GM21825 (cell line): ENCODE measurements around the gene ZNF143.
"Not testable (repeated sequence)": the region's sequence is repeated elsewhere in the genome, so short reads cannot be mapped to it uniquely, and the experiment has no call there.

ENCODE experiments used
- ATAC-seq: cut with Tn5 transposase; IDR thresholded peaks from one replicate; pipeline ENCODE4 v1.9.1; 2021; ENCODE audit warnings: mild to moderate bottlenecking, moderate library complexity; ENCODE audit not compliant: unreplicated experiment

ZNF143 gene

DNA sequence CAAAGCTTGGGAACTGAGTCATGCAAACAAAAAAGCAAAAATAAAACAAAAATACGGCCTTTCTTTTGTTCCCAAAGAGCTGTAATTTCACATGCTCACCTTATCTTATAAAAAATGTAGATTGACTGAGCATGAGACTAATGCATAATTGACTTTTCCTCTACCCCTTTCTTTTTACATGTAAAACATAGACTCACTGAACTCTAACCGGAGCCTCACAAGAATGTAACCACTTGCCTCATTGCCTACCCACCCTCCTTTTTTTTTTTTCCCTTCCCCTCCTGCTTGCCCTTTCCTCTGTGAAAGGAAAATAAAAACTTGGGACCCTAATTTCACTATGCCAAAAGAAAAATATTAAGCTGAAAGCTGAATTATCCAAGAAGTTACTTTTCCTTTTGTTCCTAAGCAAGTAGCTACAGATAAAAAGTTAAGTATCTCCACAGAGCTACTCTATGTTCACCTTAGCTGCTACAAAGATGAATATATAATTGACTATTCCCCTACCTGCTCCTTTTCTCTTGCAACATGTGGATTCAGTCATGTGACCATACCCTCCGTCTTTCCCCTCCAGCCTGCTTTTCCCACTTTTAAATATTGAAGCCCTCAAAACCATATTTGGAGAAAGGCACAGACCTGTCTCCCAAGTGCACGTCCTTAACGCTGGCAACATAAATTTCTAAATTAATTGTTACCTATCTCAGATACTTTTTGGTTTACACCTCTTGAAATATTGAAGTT lies 73.1 kb downstream of the ZNF143 start:
- ATAC-seq, result no peak

DNA sequence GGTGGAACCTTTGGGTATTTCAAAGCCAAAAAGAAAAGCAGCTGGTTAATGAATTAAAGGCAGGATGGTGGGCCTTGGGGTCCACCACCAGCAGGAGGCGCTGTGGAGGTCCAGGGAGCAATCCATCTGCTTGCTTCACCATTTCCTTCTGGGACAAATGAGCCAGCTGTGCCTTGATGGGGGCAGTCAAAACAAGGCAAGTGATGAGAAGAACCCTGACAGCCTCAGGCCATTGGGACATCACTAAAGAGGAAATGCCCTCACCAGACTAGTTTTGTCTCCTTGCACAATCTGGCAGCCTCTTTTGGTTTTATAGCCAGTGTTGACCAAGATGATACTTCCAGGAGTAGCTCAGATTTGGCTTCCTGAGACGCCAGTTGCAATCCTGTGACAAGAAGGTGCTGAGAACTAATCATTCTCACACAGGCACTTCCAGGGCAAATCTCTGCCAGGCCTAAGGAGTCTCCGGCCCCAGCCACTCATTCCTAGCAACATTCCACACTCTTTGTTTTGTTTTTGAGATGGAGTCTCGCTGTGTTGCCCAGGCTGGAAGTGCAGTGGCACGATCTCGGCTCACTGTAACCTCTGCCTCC lies 74.5 kb downstream of the ZNF143 start:
- ATAC-seq, result no peak

DNA sequence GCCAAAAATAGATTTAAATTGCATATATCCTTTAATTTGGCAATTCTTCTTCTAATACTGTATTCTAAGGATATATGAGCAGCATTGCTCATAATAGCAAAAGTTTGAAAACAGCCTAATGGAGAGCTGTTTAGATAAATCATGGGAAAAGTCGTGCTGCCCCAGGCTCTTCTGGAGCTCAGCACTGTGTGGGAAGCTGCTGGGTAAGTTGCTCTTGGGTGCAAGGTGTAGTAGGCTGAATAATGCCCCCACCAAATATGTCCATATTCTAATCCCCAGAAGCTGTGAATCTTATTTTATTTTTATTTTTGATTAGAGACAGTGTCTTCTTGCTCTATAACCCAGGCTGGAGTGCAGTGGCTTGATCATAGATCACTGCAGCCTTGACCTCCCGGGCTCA lies 77.7 kb downstream of the ZNF143 start:
- no peak for ATAC-seq

DNA sequence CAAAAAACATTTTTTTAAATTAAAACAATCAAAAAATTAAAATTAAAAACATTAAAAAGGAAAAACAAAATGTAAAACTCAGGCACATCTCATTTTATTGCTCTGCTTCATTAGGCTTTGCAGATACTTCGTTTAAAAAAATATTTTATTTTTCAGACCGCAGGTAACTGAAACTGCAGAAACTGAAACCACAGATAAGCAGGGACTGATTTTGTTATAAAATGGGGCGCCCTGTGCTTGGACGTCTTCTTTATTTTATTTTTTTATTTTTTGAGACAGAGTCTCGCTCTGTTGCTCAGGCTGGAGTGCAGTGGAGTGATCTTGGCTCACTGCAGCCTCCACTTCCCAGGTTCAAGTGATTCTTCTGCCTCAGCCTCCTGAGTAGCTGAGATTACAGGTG lies 88.4 kb downstream of the ZNF143 start:
- ATAC-seq, result not testable (repeated sequence)

DNA sequence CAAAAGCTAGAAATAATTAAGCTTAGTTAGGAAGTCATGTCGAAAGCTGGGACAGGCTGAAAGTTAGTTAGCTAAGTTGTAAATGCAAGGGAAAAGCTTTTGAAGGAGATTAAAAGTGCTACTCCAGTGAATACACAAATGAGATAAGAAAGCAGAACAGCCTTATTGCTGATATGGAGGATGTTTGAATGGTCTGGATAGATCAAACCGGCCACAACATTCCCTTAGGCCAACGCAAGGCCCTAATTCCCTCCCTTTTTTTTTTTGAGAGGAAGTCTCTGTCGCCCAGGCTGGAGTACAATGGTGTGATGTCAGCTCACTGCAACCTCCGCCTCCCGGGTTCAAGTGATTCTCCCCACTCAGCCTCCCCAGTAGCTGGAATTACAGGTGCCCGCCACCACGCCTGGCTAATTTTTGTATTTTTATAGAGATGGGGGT lies 89.4 kb downstream of the ZNF143 start:
- ATAC-seq, result no peak

DNA sequence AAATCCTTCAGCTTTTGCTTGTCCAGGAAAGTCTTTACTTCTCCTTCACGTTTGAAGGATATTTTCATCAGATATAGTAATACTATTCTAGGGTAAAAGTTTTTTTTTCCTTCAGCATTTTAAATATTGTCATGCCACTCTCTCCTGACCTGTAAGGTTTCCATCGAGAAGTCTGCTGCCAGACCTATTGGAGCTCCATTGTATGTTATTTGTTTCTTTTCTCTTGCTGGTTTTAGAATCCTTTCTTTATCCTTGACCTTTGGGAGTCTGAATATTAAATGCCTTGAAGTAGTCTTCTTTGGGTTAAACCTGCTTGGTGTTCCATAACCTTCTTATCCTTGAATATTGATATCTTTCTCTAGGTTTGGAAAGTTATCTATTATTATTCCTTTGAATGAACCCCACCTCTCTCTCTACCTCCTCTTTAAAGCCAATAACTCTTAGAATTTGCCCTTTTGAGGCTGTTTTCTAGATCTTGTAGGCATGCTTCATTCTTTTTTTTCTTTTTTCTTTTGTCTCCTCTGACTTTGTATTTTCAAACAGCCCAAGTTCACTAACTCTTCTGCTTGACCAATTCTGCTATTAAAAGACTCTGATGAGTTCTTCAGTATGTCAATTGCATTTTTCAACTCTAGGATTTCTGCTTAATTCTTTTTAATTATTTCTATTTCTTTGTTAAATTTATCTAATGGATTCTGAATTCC lies 100.6 kb downstream of the ZNF143 start:
- no peak for ATAC-seq

DNA sequence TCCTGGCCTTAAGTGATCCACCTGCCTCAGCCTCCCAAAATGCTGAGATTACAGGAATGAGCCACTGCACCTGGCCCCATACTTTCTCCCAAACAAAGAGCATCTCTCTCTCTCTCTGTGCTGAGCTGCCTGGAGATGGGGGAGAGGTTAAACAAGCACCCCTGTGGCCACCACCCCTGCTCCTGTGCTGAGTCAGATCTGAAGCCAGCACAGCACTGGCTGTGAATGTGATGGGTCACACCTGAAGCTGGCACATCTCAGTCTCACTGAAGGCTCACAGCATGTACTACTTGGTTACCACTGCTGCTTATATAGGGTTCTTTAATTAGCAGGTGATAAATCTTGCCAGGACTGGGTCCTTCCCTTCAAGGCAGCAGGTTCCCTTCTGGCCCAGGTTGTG lies 101.9 kb downstream of the ZNF143 start:
- no peak for ATAC-seq

DNA sequence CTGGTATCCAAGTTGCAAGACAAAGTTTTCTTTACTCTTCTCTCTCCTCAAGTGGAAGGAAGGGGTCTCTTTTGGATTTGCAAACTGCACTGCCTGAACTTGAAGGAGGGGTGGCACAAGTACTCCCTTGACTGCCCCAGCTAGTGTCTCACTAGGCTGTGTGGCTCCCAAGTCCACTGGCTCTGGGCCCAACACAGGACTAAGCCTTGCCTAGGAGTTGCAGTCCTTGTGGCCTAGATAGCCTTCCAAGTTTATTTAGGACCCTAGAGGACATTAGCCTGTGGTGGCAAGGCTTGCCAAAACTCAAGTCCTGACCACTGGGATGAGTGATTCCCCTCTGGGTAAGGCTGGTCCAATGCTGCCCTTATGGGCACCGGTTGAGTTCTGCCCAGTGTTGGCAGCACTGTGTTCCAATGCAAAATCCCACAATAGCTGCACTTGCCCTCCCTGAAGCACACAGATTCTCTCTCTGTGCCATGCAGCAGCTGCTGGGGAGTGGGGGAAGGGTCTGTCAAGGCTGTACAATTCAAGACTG lies 102.5 kb downstream of the ZNF143 start:
- no peak for ATAC-seq

DNA sequence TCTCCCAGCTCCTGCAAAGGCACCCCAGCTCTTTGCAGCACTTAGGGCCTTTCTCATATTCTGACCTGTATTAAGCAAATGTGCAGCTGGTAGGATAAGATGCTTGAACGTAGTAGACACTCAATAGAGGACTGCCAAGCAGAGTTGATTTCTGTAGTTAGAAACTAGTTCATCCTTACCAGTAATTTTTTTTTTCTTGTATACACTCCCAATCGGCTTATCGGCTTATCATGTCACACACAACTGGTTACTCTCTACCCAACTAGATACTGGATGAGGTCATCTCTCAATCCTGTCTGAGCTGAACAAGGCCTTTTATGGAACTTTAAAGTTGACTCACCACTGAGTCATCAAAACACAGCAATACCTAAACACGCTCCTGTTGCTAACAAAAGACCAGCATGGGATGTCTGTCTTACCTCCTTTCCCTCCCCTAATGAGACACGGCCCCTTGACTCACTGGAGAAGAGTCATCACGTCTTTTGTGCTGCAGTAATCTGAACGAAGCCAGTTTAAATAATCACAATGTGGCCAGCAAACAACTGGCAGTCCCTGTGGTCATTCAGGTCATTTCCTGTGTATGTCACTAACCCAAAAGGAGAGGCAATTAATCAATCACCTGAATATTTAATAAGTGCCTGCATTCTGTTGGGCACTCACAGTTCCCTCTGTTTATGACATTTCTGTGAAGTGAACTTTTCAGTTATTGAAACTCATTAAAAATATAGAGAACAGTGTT lies 105.2 kb downstream of the ZNF143 start:
- peak; percentile 83 for ATAC-seq

DNA sequence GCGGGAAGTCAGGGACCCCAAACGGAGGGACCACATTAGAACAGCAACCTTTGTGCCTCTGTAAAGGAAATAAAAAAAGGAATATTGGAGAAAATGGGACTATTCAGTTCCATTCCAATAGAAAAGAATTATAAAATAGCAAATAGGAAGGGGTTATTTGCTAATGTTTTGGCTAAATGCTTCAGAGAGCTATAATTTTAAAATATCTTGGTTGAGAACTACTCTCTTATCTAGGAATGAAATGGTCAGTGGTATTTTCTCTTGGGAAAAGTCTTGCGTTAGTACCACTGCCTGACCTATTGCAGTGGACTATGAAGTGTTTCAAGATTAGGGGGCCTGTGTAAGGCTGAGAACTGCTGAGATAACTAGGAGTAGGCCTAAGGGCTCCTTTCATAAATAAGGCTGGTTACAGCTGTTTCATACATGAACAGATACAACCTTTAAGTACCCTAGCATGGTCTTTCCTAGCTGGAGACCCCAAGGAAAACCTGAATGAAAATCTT lies 105.8 kb downstream of the ZNF143 start:
- no peak for ATAC-seq

DNA sequence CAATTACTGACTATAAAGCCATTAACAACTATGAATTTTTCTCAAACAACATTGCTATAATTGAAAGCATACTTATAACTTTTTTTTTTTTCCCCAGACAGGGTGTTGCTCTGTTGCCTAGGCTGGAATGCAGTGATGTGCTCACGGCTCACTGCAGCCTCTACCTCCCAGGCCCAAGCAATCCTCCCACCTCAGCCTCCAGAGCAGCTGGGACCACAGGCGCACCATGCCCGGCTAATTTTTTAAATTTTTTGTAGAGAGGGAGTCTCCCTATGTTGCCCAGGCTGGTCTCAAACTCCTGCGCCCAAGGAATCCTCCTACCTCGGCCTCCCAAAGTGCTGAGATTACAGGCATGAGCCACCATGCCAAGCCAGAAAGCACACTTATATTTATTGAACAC lies 106.6 kb downstream of the ZNF143 start:
- ATAC-seq, result no peak

DNA sequence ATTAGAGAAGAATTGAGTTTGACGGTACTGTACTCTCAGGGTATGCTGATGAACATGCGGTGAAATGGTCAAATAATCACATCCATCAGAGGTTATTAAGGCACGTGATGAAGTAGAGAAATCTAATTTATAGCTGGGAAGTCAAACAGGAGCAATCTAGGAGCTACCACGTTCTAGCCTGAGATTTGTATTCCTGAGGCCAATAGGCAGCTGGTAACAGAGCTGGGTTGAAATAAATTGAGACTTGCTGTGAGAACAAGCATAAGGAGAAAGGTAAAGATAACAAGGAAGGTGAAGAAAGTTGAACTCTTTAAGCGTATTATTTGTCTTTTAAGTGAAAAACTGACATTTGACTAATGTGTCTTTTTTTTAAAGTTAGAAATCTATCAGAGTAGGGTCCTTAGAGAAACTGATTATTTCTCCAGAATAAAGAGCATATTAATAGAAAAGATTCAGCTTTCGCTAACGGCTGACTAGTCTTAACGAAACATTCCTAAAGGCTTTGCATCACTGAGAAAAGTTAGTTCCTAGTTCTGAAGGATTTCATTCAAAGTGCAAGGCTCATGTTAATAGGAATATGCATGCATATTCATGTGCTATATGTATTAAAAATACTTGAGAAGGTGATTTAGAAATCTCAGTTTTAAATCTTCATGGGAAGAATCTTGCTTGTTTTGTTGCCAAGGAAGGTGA lies 107.5 kb downstream of the ZNF143 start:
- ATAC-seq, result no peak

DNA sequence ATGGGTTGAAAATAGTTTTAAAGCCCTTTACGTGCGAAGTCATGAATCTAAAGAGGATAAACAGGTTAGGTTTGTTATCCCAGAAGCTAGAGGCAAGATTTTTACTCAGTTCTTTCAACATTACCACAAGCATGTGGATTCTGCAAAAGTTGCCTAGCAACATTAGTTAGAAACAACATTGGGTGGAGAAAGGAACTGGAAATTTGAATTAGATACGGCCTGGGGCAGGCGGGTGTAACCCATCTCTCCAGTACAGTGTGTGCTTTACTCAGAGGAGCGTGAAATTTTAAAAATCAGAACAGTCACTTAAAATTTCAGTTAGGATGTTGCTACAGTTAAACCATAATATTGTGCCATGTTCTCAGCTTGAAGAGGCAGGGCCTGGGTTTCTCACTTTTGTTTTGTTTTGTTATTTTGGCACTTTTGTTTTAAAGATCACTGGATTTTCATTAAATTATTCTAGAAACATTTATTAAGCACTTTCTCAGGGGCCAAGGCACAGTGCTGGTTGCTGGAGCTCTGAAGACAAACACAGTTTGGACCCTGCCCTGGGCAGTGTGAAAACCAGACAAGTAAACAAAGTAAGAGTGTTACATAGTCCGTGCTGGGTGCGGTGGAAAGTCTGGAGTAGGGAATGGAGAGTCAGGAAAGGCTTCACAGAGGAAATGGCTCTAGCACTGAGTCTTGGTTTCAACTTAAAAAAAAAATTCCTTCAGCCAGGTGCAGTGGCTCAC lies 108.2 kb downstream of the ZNF143 start:
- no peak for ATAC-seq

DNA sequence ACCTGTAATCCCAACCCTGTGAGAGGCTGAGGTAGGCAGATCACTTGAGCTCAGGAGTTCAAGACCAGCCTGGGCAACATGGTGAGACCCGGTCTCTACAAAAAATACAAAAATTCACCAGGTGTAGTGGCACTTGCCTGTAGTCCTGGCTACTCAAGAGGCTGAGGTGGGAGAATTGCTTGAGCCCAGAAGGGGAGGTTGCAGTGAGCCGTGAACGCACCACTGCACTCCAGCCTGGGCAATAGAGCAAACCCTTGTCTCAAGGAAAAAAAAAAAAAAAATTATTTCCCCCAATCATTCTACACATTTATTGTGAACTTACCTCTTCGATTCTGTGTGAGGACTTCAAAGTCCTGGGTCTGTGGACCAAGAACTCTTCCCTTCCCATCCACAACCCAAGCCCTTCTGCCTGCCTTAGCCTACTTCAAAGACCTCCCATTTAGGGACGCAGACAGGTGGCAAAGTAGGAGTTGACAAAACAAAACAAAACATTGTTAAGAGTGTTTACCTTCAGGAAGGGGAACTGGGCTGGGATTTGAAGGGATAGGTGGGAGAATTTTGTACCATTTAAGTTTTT lies 108.9 kb downstream of the ZNF143 start:
- ATAC-seq, result no peak

DNA sequence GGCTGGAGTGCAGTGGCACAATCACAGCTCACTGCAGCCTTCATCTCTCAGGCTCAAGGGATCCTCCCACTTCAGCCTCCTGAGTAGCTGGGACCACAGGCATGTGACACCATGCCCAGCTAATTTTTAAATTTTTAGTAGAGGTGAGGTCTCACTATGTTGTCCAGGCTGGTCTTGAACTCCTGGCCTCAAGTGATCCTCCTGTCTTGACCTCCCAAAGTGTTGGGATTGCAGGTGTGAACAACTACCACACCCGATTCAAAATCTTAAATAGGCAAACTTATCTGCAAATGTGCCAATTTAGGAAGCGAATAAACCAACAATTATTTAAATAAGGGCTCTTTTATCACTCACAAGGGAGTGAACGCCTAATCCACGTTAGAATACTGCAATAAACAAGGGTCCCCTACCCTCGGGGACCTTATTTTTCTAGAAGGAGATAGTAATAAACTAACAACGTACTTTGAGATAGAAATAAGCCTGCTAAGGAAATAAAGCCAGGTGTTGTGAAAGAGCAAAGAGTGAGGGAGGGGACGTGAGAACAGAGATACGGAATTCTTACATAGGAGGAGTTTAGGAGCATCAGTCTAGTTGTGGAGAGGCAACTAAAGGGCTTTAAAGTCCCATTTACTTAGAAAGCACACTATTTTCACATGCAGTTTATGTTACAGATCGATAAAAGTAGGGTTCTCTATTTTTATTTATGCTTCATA lies 109.7 kb downstream of the ZNF143 start:
- ATAC-seq, result no peak

DNA sequence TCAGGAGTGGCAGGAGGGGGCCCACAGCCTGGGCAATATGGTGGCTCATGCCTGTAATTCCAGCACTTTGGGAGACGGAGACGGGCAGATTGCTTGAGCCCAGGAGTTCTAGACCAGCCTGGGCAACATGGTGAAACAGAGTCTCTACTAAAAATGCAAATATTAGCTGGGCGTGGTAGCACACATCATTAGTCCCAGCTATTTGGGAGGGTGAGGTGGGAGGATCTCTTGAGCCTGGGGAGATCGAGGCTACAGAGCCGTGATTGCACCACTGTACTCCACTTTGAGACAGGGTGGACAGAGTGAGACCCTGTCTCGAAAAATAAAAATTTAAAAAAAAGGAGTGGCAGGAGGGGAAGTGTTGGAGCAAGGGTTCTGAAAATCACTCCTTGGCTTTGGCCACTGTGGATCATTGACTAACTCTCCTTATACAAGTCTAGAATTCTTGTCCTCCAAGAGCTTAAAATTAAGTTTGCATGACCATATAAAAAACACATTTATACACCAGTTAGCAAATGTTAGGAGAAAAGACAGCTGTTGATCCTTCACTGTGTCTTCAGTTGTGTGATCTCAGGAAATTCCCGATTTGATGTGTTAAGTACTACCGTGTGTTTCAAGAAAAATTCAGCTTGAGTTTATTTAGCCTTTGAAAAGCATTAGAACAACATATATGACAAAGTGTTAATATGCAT lies 110.4 kb downstream of the ZNF143 start:
- ATAC-seq, result no peak

DNA sequence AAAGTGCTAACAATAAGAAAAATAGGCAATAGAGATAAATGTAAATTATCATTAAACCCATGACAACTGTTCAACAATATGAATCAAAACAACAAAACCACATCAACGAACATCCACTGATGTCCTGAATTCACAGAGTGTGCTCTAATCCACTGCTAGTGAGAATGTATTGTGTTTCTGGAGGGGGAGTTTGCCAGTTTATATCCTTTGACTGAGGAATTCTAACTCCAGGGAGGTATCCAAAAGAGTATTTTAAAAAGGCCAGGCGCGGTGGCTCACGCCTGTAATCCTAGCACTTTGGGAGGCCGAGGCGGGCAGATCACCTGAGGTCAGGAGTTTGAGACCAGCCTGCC lies 110.9 kb downstream of the ZNF143 start:
- ATAC-seq, result no peak

DNA sequence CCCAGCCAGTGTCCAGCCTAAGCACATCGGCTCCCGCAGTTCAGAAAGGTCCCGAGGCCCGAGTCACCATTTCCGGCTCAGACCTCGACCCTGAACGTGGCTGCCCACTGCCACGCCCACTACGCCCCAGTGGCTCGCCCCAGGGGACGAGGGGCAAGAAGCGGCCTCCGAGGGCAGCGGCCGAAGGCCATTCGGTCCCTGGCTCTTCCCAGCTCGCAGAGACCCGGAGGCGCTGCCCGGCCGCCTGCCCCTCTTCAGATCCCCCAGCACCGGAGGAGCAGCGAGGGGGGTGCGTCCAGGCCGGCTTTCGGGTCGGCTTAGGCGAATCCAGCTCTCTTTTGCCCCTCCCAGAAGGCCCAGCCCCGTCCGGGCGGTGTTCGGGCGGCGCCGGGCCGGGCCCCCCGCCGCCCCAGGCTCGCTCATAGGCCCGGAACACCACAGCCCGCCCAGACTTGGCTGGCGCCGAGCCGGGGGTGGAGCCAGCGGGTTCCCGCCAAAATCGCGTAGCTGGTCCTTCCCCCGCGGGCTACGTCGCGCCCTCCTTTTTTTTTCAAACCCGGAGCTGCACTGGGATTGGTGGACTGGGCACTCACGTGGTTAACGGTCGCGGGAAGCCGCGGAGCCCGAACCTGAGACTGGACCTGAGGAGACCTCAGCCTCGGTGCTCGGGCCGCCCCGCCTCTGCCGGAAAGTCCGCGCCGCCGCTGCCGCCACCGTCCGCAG lies 112.4 kb downstream of the ZNF143 start, which contains the start of gene WEE1:
Gene WEE1 (plus strand): TSS at position 619 of the 723 bp plus-strand sequence. CDS start 264 bp downstream, outside the sequence.
- ATAC-seq, result peak; percentile 82
